ENCODE data around the gene COL24A1. TPM values are rescaled to one million over a fixed set of nuclear protein-coding genes. Genes with fewer than 3 reads are reported as not detected.

The COL24A1 gene
- total RNA-seq, 1 experiment from 2014 or later: 0.07 TPM

- Histone ChIP-seq H3K4me2 (ENCODE audit: low read length) (peak overlapping the region; percentile 87), H4K20me1 (ENCODE audit: low read length) (no peaks in the 10 kb centered on the region), H3K9me2 (replicated peaks; ENCODE audit: low read length) (no peaks in the 10 kb centered on the region), H3K27ac (ENCODE audit: low read length) (no peak overlapping the region), H3F3A (ENCODE audit: low read length, unreplicated experiment) (no peaks in the 10 kb centered on the region), H3K9me3 (ENCODE audit: low read length) (no peaks in the 10 kb centered on the region), H2AFZ (ENCODE audit: low read length) (peak overlapping the region; percentile 58; the same call in 1 of the 2 replicates), H3K4me3 (ENCODE audit: low read length) (peak overlapping the region; percentile 54; the same call in 1 of the 2 replicates), H3K79me2 (ENCODE audit: low read length) (no peaks in the 10 kb centered on the region), H3K4me1 (ENCODE audit: insufficient read depth, low read length) (peaks cover 11% of the 10 kb centered on the region), H3K27me3 (ENCODE audit: low read length) (peaks cover 65% of the 10 kb centered on the region), H3K36me3 (ENCODE audit: low read depth, low read length) (no peaks in the 10 kb centered on the region), H3K9ac (ENCODE audit: low read length) (no peak overlapping the region)
- DNase-seq: no peak
- no peak for ATAC-seq
- no peak for TF ChIP-seq CTCF (conservative IDR thresholded peaks at IDR 0.05; ENCODE audit: low read depth, low read length)
- TF ChIP-seq EZH2 (IDR thresholded peaks at IDR 0.05; ENCODE audit: low read length, unreplicated experiment): no peak
- no peak for TF ChIP-seq EZH2phosphoT487 (IDR thresholded peaks at IDR 0.05; ENCODE audit: borderline replicate concordance, low read length)
- ChIA-PET POLR2A (ENCODE audit: unreplicated experiment) (no interaction called here), CTCF (no interaction called here)
- intact Hi-C loops (cut with micrococcal nuclease): no loop called here
- no TSS peak for BruUV-seq (replicated peaks)
These were observed 1.3 kb downstream of the COL24A1 start for GRCh38 chr1:86155051-86155806.

GRCh38 chr1:86154571-86155050, 2.0 kb downstream of the COL24A1 start:
- ATAC-seq (no peak), DNase-seq (no peak)
- CTCF ChIA-PET: interaction anchor here (0.6 kb wide), 1 partner anchor 140 kb away, joined by 3 read pairs; no protein-coding TSS in a partner anchor
- no peaks in the 10 kb centered on the region for H3K9me2 ChIP-seq (replicated peaks; ENCODE audit: low read length)
- H3K4me1 ChIP-seq (ENCODE audit: insufficient read depth, low read length): peaks cover 11% of the 10 kb centered on the region
- intact Hi-C loops (cut with micrococcal nuclease): no loop called here
- POLR2A ChIA-PET (ENCODE audit: unreplicated experiment): no interaction called here
- H3K36me3 ChIP-seq (ENCODE audit: low read depth, low read length): no peaks in the 10 kb centered on the region
- BruUV-seq (replicated peaks): no TSS peak
- H4K20me1 ChIP-seq (ENCODE audit: low read length): no peaks in the 10 kb centered on the region
- H3K79me2 ChIP-seq (ENCODE audit: low read length): no peaks in the 10 kb centered on the region
- no peak overlapping the region for H3K9ac ChIP-seq (ENCODE audit: low read length)
- no peaks in the 10 kb centered on the region for H3F3A ChIP-seq (ENCODE audit: low read length, unreplicated experiment)
- H3K9me3 ChIP-seq (ENCODE audit: low read length): no peaks in the 10 kb centered on the region
- peaks cover 65% of the 10 kb centered on the region for H3K27me3 ChIP-seq (ENCODE audit: low read length)
- no peak overlapping the region for H2AFZ ChIP-seq (ENCODE audit: low read length)
- H3K27ac ChIP-seq (ENCODE audit: low read length): no peak overlapping the region
- H3K4me3 ChIP-seq (ENCODE audit: low read length): no peak overlapping the region
- H3K4me2 ChIP-seq (ENCODE audit: low read length): no peak overlapping the region
- TF ChIP-seq EZH2 (IDR thresholded peaks at IDR 0.05; ENCODE audit: low read length, unreplicated experiment) (no peak), EZH2phosphoT487 (IDR thresholded peaks at IDR 0.05; ENCODE audit: borderline replicate concordance, low read length) (no peak), CTCF (conservative IDR thresholded peaks at IDR 0.05; ENCODE audit: low read depth, low read length) (no peak)

DNA sequence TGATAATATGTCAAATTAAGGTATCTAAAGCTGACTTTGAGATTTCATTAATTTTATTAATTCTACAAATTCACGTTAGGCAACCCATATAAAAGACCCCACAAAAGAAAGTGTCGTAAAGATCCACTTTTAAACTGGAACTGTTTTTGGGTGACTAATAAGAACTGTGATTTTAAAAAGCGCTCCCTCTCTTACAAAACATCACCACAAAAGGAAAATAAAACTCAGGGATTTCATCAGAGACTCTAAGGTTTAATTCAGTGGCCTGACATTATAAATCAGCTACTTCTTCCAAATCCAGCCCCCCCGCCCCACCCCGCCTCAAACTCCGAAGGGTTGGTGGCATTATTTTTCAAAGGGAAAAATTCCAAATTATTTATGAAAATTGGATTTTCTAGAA, 2.7 kb downstream of the COL24A1 start:
- ChIA-PET POLR2A (ENCODE audit: unreplicated experiment) (no interaction called here), CTCF (interaction anchor here (0.5 to 0.6 kb wide), 2 partner anchors 47 to 139 kb away, joined by 3 to 9 read pairs; no protein-coding TSS in a partner anchor)
- Histone ChIP-seq H3K9me3 (ENCODE audit: low read length) (no peaks in the 10 kb centered on the region), H3K9me2 (replicated peaks; ENCODE audit: low read length) (no peaks in the 10 kb centered on the region), H4K20me1 (ENCODE audit: low read length) (no peaks in the 10 kb centered on the region), H3K4me3 (ENCODE audit: low read length) (no peak overlapping the region), H3K79me2 (ENCODE audit: low read length) (no peaks in the 10 kb centered on the region), H3K4me1 (ENCODE audit: insufficient read depth, low read length) (peaks cover 11% of the 10 kb centered on the region), H3K27ac (ENCODE audit: low read length) (no peak overlapping the region), H2AFZ (ENCODE audit: low read length) (no peak overlapping the region), H3K9ac (ENCODE audit: low read length) (no peak overlapping the region), H3F3A (ENCODE audit: low read length, unreplicated experiment) (no peaks in the 10 kb centered on the region), H3K4me2 (ENCODE audit: low read length) (no peak overlapping the region), H3K27me3 (ENCODE audit: low read length) (peaks cover 59% of the 10 kb centered on the region), H3K36me3 (ENCODE audit: low read depth, low read length) (no peaks in the 10 kb centered on the region)
- no TSS peak for BruUV-seq (replicated peaks)
- DNase-seq (no peak), ATAC-seq (no peak)
- TF ChIP-seq CTCF (conservative IDR thresholded peaks at IDR 0.05; ENCODE audit: low read depth, low read length): no peak
- TF ChIP-seq EZH2phosphoT487 (IDR thresholded peaks at IDR 0.05; ENCODE audit: borderline replicate concordance, low read length): no peak
- no peak for TF ChIP-seq EZH2 (IDR thresholded peaks at IDR 0.05; ENCODE audit: low read length, unreplicated experiment)
- intact Hi-C loops (cut with micrococcal nuclease): no loop called here
